ENCODE results near the gene BCL2. TPM values are rescaled to one million over a fixed set of nuclear protein-coding genes. Genes with fewer than 3 reads are reported as not detected.

BCL2 gene
- total and polyA plus RNA-seq, 2 donors from 2014 or later, result 6.0 to 39.2 TPM

- H3K4me3 ChIP-seq (ENCODE audit: low read length in 3 of 3), result no peak overlapping the region
- H3K36me3 ChIP-seq (ENCODE audit: control insufficient read depth in 2 of 3, insufficient read depth in 3 of 3, low read length in 3 of 3), result no peaks in the 10 kb centered on the region
- H3K9ac ChIP-seq (ENCODE audit: low read length in 3 of 3), result no peak overlapping the region
- DNase-seq (no peak), FAIRE-seq (no peak)
- TF ChIP-seq CTCF (IDR thresholded peaks at IDR 0.05; ENCODE audit: borderline replicate concordance, extremely low read depth, insufficient read depth), result no peak
- intact Hi-C loops (cut with DNase I), result no loop called here
- no peak overlapping the region for H3K27ac ChIP-seq (ENCODE audit: low read depth in 2 of 2, low read length in 2 of 2)
- peaks cover 9 to 15% (median 15%) of the 10 kb centered on the region in 3 donors for H3K4me1 ChIP-seq (ENCODE audit: control insufficient read depth in 2 of 3, insufficient read depth in 2 of 3, low read depth in 1 of 3, low read length in 3 of 3)
- no peaks in the 10 kb centered on the region for H3K27me3 ChIP-seq (ENCODE audit: control insufficient read depth, insufficient read depth, low read length)
- H3K9me3 ChIP-seq (ENCODE audit: control insufficient read depth in 2 of 3, insufficient read depth in 1 of 3, low read length in 3 of 3), result peaks cover 0 to 2% (median 0%) of the 10 kb centered on the region in 3 donors
Observed at GRCh38 chr18:63195326-63196159, 124.0 kb downstream of the BCL2 start.

- DNase-seq, result no peak
Observed at GRCh38 chr18:63192885-63193349, 126.7 kb downstream of the BCL2 start.

GRCh38 chr18:63192126-63192884, 127.3 kb downstream of the BCL2 start:
- no peaks in the 10 kb centered on the region for H3K9me3 ChIP-seq (ENCODE audit: control insufficient read depth in 2 of 3, insufficient read depth in 1 of 3, low read length in 3 of 3)
- TF ChIP-seq CTCF (IDR thresholded peaks at IDR 0.05; ENCODE audit: borderline replicate concordance, extremely low read depth, insufficient read depth), result no peak
- no peak for DNase-seq
- H3K27ac ChIP-seq (ENCODE audit: low read depth in 2 of 2, low read length in 2 of 2), result peak overlapping the region in 1 of 2 donors; percentile 52
- H3K4me1 ChIP-seq (ENCODE audit: control insufficient read depth in 2 of 3, insufficient read depth in 2 of 3, low read depth in 1 of 3, low read length in 3 of 3), result peaks cover 0 to 15% (median 4%) of the 10 kb centered on the region in 3 donors
- intact Hi-C loops (cut with DNase I), result no loop called here
- no peaks in the 10 kb centered on the region for H3K27me3 ChIP-seq (ENCODE audit: control insufficient read depth, insufficient read depth, low read length)
- no peak for FAIRE-seq
- no peaks in the 10 kb centered on the region for H3K36me3 ChIP-seq (ENCODE audit: control insufficient read depth in 2 of 3, insufficient read depth in 3 of 3, low read length in 3 of 3)
- no peak overlapping the region for H3K4me3 ChIP-seq (ENCODE audit: low read length in 3 of 3)
- H3K9ac ChIP-seq (ENCODE audit: low read length in 3 of 3), result no peak overlapping the region

More at GRCh38 chr18:63192885-63193349, 126.7 kb downstream of the BCL2 start:
- Histone ChIP-seq H3K4me1 (ENCODE audit: control insufficient read depth in 2 of 3, insufficient read depth in 2 of 3, low read depth in 1 of 3, low read length in 3 of 3) (peaks cover under 1 to 15% (median 4%) of the 10 kb centered on the region in 3 donors), H3K27ac (ENCODE audit: low read depth in 2 of 2, low read length in 2 of 2) (peak overlapping the region in 1 of 2 donors; percentile 52), H3K4me3 (ENCODE audit: low read length in 3 of 3) (no peak overlapping the region), H3K36me3 (ENCODE audit: control insufficient read depth in 2 of 3, insufficient read depth in 3 of 3, low read length in 3 of 3) (no peaks in the 10 kb centered on the region), H3K9me3 (ENCODE audit: control insufficient read depth in 2 of 3, insufficient read depth in 1 of 3, low read length in 3 of 3) (no peaks in the 10 kb centered on the region), H3K27me3 (ENCODE audit: control insufficient read depth, insufficient read depth, low read length) (no peaks in the 10 kb centered on the region), H3K9ac (ENCODE audit: low read length in 3 of 3) (no peak overlapping the region)
- intact Hi-C loops (cut with DNase I), result no loop called here
- no peak for TF ChIP-seq CTCF (IDR thresholded peaks at IDR 0.05; ENCODE audit: borderline replicate concordance, extremely low read depth, insufficient read depth)
- no peak for FAIRE-seq
